ENCODE measurements around the gene MYH13.

MYH13 gene

DNA sequence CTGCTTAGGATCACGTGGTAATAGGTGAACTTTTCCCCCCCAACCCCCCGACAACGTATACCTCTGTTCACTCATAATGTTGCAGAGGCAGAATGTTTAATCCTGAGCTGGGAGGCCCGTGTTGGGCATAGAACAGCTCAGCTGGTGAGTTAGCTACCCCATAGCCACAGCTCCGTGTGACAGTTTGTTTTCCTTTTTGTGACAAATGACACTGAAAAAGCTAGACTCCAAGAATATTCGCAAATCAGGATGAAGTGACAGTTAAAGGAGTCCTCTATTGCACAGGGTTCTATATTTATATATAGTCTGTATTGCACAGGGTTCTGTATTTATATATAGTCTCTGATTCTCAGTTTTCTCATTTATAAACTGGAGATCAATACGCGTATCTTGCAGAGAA lies 33.8 kb downstream of the MYH13 start:
- DNase-seq, result no peak

DNA sequence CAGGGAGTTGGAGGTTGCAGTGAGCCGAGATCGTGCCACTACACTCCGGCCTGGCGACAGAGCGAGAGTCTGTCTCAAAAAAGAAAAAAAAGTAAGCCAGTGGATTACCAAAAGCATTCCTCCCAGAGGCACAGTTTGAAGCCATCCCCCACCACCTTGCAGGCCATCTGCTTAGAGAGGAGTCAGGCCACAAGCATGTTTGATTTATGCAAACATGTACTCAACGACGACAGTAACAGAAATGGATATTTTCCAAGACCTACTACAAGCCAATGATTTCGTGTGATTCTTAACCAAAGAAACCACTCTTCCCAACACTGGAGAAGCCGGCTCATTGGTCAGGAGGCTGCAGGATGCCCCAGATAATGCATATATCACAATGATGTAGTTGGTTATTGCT lies 34.8 kb downstream of the MYH13 start:
- DNase-seq, result no peak

DNA sequence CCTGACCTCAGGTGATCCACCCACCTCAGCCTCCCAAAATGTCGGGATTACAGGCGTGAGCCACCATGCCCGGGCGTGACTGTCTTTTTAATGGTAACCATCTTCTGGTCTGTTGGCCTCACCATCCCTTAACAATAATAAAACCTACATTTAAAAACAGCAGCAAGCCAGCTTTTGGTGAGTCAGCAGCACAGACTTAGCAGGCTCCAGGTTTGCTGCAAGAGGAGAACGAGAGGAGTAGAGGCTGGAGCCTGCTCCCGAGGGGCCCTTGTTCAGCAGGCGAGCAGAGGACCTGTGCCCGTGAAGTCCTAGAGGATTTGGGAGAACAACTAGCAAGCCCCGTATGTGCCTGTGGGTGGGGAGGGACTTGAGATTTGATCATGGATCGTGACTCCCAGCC lies 35.7 kb downstream of the MYH13 start:
- DNase-seq, result no peak

DNA sequence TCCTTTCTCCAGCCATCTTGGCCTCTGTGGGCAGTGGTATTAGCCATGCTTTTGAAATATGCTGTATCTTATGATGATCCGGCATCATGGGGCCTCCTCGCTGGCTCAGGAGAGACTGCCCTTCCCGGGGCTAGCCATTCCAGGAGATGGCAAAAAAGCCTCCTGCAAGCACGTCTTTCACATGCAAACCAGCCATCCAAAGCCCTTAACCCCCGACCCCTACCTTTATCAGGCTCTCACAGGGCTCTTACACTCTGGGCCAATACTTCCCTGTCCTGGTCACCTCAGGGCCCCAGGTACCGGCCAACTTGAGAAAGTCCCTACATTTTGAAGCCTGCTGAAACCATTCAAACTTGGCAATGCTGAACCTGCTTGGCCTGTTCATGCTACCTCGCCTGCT lies 36.4 kb downstream of the MYH13 start:
- DNase-seq, result no peak

DNA sequence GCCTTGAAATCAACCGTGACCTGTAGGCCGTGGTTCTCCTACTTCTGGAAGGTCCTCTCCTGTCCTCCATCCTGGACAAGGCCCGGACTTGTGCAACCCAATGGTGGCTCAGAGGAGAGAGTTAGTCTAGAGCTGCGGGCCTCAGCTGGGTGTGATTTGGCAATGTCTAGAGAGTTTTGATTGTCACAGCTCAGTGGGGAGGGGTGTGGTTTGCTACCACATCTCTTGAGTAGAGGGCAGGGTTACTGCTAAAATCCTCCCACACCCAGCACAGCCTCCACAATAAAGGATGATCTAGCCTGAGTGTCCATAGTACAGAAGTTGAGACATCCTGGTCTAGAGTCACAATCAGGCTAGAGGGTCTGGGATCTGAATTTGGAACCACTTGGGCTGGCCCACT lies 40.3 kb downstream of the MYH13 start:
- no peak for DNase-seq

GRCh38 chr17:10328971-10329923 lies 43.6 kb downstream of the MYH13 start:
- DNase-seq, result no peak

DNA sequence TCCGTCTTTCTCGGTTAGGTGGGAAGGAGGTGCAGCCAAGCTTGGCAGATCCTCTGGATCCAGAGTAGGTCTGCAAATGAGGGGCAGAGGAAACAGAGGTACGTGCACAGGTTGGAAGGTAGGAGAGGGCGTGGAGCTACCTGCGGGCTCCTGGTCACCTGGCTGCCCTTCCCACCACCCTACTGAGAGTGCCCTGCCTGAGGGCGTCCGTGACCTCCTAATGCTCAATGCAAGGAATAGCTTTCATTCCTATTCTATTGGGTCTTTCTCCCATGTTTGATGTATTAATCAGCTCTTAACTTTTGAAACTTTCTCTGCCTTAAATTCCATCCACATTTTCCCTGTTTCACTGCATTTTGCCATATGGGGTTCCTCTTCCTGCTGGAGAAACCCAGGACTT lies 44.6 kb downstream of the MYH13 start:
- no peak for DNase-seq

DNA sequence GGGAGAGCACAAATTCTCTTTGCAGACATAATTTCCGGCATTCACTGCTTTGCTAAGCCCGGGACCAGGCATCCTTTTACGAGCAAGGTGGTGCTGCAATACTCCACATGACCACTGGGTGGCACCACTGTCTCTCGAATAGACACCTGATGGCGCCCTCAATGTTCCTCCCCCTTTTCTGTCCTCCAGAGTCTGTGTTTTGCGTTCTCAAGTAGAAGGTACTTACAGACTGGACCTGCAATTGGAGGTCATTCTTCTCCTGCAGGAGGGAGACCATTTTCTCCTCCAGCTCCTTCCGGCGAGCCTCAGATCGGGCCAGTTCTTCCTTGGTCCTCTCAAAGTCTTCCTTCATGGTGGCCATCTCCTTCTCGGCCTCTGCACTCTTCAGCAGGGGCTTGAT lies 45.2 kb downstream of the MYH13 start:
- DNase-seq, result no peak

DNA sequence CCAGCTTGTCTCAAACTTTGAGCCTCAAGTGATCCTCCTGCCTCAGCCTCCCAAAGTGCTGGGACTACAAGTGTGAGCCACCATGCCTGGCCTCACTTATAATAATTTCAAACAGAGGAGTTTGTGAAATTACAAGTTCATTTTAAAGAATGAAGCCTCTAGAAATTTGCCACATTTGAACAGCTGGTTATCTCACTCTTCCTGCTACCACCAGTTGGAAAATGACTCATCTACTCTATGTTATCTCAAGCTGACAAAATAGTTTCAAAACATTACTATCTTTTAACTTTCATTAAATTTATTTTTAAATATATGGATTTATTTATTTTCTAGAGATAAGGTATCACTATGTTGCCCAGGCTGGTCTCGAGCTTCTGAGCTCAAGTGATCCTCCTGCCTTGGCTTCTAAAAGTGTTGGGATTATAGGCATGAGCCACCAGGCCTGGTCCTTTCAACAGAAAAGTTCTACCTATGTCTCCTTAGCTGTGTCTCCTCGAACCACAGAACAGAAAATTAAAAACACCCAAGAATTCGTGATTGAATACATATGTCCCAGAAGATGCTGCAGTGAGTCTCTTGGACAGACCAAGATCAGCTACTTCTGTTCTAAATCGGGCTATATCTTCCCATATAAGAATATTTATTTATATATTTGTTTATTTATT lies 47.6 kb downstream of the MYH13 start:
- DNase-seq, result no peak

- no peak for DNase-seq
Observed at GRCh38 chr17:10323812-10324610, 48.8 kb downstream of the MYH13 start.

- DNase-seq, result no peak
Observed at GRCh38 chr17:10318535-10318934, 54.3 kb downstream of the MYH13 start.

DNA sequence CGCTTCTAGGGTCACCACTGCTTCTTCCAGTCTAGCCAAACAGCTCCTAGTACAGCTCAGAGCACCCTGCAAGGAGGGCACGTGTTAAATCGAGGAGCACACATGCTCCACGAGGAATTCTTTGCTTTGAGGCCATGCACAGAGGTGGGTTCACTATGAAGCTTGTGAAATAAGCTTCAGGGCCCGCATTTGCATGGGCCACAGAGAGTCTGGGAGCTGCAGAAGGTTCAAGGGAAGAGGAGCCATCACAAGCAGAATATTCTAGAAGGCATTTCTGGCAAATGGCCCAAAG lies 55.3 kb downstream of the MYH13 start:
- no peak for DNase-seq

- DNase-seq, result no peak
Observed at GRCh38 chr17:10316801-10317542, 55.8 kb downstream of the MYH13 start.

- no peak for DNase-seq
Observed at GRCh38 chr17:10314329-10314728, 58.5 kb downstream of the MYH13 start.

DNA sequence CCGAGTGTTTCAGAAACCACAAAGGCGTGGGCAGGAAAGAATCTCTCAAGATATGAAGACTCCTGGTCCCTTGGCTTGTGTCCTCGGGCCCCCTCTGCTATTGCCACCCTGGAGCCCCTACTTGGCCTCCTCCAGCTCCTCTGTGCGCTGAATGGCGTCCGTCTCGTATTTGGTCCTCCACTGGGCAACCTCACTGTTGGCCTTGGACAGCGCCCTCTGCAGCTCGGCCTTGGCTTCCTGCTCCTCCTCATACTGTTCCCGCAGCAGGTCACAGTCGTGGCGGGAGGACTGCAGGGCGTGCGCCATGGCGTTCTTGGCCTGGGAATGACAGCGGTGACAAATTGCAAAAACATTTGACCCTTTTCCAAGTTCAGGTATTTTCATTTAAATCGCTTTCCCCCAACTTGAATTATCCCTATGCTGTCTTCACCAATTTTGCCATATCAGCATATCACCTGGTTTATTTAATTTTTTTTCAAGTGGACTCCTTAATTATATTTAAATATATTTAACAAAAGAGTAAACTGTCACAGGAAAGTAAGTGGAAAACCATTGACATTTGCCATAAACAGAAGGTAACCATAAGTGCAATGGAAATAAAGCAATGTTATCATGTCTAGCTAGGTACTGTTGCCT lies 59.7 kb downstream of the MYH13 start:
- DNase-seq, result no peak

DNA sequence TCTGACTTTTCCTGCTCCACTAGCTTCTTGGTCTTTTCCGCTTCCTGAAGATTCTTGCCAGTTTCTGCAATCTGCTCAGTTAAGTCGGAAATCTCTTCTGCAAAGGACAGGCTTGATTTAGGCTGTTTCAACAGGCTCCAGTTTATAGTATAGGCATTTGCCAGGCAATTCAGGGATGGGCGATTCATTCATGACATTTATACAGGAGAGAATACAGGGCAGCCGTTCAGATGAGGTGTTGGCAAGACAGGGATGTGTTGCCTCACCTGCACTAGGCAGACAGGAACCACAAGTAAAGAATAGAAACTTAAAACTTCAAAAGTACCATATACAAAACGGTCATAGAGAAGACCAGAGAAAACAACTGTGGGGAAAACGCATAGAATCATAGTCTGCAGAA lies 61.7 kb downstream of the MYH13 start:
- DNase-seq, result no peak

DNA sequence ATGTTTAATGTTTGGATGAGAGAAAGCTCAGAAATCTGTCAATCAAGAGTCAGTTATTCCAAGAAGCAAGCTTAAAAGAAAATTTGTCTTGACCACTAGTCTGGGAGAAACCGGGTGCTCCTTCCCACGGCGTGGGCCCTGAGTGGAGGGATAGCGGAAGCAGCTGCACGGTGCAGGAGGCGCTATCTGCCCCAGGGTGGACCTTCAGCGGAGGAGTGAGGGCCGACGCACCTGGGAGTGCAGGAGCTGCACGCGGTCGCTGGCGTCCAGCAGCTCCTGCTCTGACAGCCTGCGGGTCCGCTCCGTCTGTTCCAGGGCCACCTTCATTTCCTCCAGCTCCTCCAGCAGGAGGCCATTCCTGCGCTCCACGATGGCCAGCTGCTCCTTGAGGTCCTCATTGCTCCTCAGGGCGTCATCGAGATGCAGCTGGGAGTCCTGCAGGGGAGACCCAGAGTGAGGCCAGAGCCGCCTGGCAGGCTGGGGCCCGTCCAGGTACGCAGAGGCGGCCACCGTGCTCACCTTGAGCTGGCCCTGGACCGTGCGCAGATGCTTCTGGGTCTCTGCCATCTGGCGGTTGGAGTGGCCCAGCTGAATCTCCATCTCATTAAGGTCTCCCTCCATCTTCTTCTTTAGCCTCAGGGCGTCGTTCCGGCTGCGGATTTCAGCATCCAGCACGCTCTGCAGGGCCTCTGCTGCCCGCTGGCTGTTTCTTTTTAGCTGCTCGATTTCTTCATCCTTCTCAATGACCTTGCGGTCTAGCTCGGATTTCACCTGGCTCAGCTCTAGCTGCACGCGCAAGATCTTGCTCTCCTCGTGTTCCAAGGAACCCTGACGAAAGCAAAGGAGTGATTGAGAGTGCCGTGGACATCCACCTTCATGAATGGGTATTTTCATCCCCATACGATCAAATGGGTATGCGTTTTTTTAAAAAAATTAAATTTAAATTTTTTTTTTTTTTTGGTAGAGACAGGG lies 63.5 kb downstream of the MYH13 start:
- no peak for DNase-seq

DNA sequence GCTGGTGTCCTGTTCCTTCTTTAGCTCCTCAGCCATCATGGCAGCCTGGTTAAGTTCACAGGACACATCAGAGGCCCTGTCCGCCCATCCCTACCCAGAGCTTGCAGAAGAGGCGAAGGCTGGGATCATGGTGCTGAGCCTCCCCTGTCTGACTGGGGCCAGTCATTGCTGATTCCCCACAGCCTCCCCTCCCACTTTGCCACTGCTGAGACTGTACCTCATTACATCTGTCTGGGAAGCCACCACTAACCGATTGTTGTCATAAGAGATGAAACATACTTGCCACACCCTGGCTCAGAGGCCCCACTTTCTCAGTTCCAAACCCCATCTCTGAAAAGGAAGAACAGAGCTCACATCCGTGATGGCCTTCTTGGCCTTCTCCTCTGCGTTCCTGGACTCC lies 66.2 kb downstream of the MYH13 start:
- DNase-seq, result no peak

DNA sequence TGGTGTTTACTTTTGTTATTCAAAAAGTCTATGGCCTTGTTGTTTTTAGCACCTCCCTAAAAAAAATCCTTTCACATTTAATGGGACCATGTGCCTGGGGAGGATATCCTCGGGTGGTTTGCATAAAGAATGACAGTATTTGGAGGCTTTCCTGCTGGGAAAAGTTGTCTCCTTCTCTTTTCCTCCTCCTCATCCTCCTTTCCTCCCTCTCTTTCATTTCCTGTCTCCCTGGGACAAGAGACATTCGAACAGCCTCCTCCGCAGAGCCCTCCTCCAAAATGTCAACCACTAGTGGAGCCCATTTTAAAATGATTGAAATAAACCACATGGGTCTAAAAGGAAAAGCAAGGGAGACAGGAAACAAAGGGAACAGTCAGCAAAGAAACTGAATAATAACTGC lies 67.4 kb downstream of the MYH13 start:
- DNase-seq, result no peak

GRCh38 chr17:10304758-10305300 lies 68.0 kb downstream of the MYH13 start:
- no peak for DNase-seq

- no peak for DNase-seq
Observed at GRCh38 chr17:10297691-10298090, 75.1 kb downstream of the MYH13 start.

Data from cortex of kidney (tissue), 1 donor.